ENCODE measurements around the gene MREG. TPM values are rescaled to one million over a fixed set of nuclear protein-coding genes. Genes with fewer than 3 reads are reported as not detected.
A peak's percentile ranks its signal among the peaks of the same experiment; 100 is the strongest.

The MREG gene
- total and polyA plus RNA-seq, 10 of the 15 experiments (the other 5 are each of a cell fraction or from before 2014, with no cell fraction given), result 6.9 to 45.0 (median 28.5) TPM

DNA sequence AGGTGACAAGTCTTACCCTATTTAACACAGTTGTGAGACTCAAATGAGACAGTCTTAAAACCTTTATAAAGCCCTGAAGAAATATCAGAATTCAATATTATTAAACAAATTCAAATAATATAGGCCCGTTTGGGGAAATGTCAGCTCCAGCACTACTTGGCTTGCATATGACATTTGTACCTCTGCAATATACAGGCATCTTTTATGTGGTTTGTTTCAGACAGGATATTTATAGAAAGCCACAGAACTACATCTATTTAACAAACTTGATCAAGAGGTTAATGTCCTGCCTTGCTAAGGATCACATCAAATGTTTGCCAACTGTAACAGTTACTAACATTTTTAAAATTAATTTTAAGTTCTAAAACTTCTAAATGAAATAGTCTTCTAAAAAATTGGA is 3.2 kb upstream of the MREG start:
- ChIA-PET POLR2A (interaction anchor here (0.7 to 4.6 kb wide), 7 partner anchors 8 to 54 kb away, joined by 3 to 61 read pairs (median 4); no protein-coding TSS in a partner anchor), CTCF (interaction anchor here (0.9 to 9.8 kb wide), 18 partner anchors 7 to 412 kb away, joined by 3 to 323 read pairs (median 5); partner anchors contain the start of genes PECR and TMEM169), SMC1A (ENCODE audit: uncharacterized antibody, unreplicated experiment) (interaction anchor here (0.8 to 11.6 kb wide), 24 partner anchors 9 to 176 kb away, joined by 3 to 224 read pairs (median 4); no protein-coding TSS in a partner anchor), RAD21 (ENCODE audit: unreplicated experiment) (interaction anchor here (1.0 to 11.4 kb wide), 10 partner anchors 12 to 206 kb away, joined by 3 to 172 read pairs (median 7); partner anchors contain the start of genes PECR and TMEM169)
- peak overlapping the region; percentile 30; the same call in 1 of the 2 replicates for H3K9ac ChIP-seq (ENCODE audit: control insufficient read depth, insufficient read depth, low read length)
- no TSS peak for BruUV-seq (replicated peaks)
- H3K4me3 ChIP-seq, result 0 out of 2 replicates have a peak overlapping the region, but pooled peaks have one; percentile 20
- H4K20me1 ChIP-seq (ENCODE audit: control insufficient read depth, insufficient read depth), result no peaks in the 10 kb centered on the region
- no peaks in the 10 kb centered on the region; the same call in 2 of the 3 replicates for H3K9me3 ChIP-seq (replicated peaks; ENCODE audit: control insufficient read depth, insufficient read depth, low read length)
- H3K27me3 ChIP-seq (replicated peaks in 1 of 2; ENCODE audit: control insufficient read depth in 2 of 2, insufficient read depth in 2 of 2, low read length in 1 of 2), result no peaks in the 10 kb centered on the region
- WGBS (ENCODE audit: insufficient coverage, insufficient replicate concordance, low lambda C conversion rate, missing lambda C conversion rate), result 0% methylated on average over 1 of the region's 1 CpG
- H3K27ac ChIP-seq (ENCODE audit: control insufficient read depth, insufficient read depth), result peak overlapping the region; percentile 93
- in situ Hi-C loops (cut with MboI) (no loop called here), intact Hi-C loops (cut with micrococcal nuclease; ENCODE audit: unreplicated experiment) (loop anchor here (1.0 kb wide), 1 partner anchor 97 kb away; no protein-coding TSS in a partner anchor)
- peaks cover 24% of the 10 kb centered on the region for H3K4me1 ChIP-seq (ENCODE audit: control insufficient read depth, insufficient read depth, low read length)
- peaks cover 22% of the 10 kb centered on the region for H3K79me2 ChIP-seq (ENCODE audit: control insufficient read depth, insufficient read depth, low read length)
- H2AFZ ChIP-seq (ENCODE audit: control insufficient read depth, low read depth, low read length), result no peak overlapping the region; the same call in 1 of the 2 replicates
- H3K36me3 ChIP-seq (ENCODE audit: control insufficient read depth in 2 of 2, insufficient read depth in 2 of 2, low read length in 1 of 2), result no peaks in the 10 kb centered on the region
- no peak for DNase-seq (ENCODE audit: low read depth, low spot score)
- H3K4me2 ChIP-seq (ENCODE audit: control insufficient read depth, insufficient read depth), result peak overlapping the region; percentile 52
- peak; percentile 7 for ATAC-seq
- FAIRE-seq, result no peak
- TF ChIP-seq TCF7 (IDR thresholded peaks at IDR 0.05; ENCODE audit: borderline replicate concordance), result peak; percentile 82
- TF ChIP-seq MEF2A (IDR thresholded peaks at IDR 0.05; ENCODE audit: insufficient read depth, low read depth, low read length), result peak; percentile 76; the same call in 1 of the 2 replicates
- peak; percentile 3 for TF ChIP-seq MEF2B (IDR thresholded peaks at IDR 0.05; ENCODE audit: partially characterized antibody, poor library complexity, severe bottlenecking)
- TF ChIP-seq KDM1A (IDR thresholded peaks at IDR 0.05; ENCODE audit: borderline replicate concordance), result no peak
- 0 out of 2 replicates have a peak, but pooled peaks have one; percentile 5 for TF ChIP-seq ZNF217 (IDR thresholded peaks at IDR 0.05)
- TF ChIP-seq JUND (IDR thresholded peaks at IDR 0.05; ENCODE audit: low read depth, low read length), result no peak
- TF ChIP-seq, protein P1, sequence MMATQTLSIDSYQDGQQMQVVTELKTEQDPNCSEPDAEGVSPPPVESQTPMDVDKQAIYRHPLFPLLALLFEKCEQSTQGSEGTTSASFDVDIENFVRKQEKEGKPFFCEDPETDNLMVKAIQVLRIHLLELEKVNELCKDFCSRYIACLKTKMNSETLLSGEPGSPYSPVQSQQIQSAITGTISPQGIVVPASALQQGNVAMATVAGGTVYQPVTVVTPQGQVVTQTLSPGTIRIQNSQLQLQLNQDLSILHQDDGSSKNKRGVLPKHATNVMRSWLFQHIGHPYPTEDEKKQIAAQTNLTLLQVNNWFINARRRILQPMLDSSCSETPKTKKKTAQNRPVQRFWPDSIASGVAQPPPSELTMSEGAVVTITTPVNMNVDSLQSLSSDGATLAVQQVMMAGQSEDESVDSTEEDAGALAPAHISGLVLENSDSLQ (IDR thresholded peaks at IDR 0.05), result no peak
- no peak for TF ChIP-seq RAD51 (IDR thresholded peaks at IDR 0.05)
- no peak for TF ChIP-seq TBL1XR1 (IDR thresholded peaks at IDR 0.05; ENCODE audit: low read depth, low read length)
- no peak for TF ChIP-seq ESRRA (IDR thresholded peaks at IDR 0.05; ENCODE audit: low read length)
- TF ChIP-seq CHD2 (IDR thresholded peaks at IDR 0.05; ENCODE audit: borderline replicate concordance, low read depth, low read length), result no peak
- no peak for TF ChIP-seq ZNF384 (IDR thresholded peaks at IDR 0.05; ENCODE audit: borderline replicate concordance, low read depth, low read length)
- TF ChIP-seq ZNF274 (IDR thresholded peaks at IDR 0.05; ENCODE audit: insufficient read depth, insufficient read length), result no peak
- TF ChIP-seq PRDM15 (CRISPR knock-in tag; IDR thresholded peaks at IDR 0.05), result no peak
- TF ChIP-seq SIN3A (IDR thresholded peaks at IDR 0.05; ENCODE audit: low read depth, low read length), result no peak
- peak; percentile 18; the same call in 1 of the 2 replicates for TF ChIP-seq ATF2 (IDR thresholded peaks at IDR 0.05; ENCODE audit: low read length)
- TF ChIP-seq EP300 (IDR thresholded peaks at IDR 0.05; ENCODE audit: borderline replicate concordance in 1 of 2, control insufficient read depth in 1 of 2, low read depth in 2 of 2, low read length in 2 of 2), result no peak
- TF ChIP-seq PAX8 (IDR thresholded peaks at IDR 0.05), result no peak
- no peak for TF ChIP-seq STAT3 (IDR thresholded peaks at IDR 0.05; ENCODE audit: low read depth, low read length)
- no peak for TF ChIP-seq POLR2A (IDR thresholded peaks at IDR 0.05; ENCODE audit: low read depth, low read length)
